ENCODE results near the gene RFTN2.

Gene RFTN2

DNA sequence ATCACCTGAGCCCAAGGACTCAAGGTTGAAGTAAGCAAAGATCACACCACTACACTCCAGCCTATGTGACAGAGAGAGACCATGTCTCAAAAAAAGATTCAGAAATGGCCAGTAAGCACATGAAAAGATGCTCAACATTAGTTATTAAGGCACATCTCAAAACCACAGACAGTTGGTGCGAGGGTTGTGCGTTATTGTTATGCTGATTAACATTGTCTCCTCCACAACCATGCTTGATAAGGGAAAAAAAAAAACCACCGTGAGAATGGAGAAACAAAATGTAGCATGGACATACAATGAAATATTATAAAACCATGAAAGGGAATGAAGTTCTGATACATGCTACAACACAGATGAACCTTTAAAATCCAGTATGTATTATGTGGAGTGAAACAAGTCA is 132.2 kb downstream of the RFTN2 start:
- DNase-seq (ENCODE audit: low spot score), result no peak

DNA sequence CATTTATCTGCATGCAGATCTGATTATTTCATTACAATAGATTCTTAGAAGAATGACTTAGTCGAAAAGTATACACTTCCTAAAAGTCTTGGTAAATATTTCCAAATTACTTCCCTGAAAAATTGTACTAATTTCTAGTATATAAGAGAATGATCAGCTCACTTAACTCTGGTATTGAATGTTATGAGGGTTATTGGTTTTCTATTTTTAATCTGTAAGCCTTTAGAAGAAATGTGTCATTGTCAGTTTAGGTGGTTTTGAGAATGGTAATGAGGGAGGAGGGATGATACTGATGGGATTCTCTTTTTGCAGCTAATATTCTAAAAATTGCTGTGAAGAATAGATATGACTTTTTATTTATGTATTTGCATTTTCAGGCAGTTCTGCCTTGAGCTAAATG is 135.7 kb downstream of the RFTN2 start:
- DNase-seq (ENCODE audit: low spot score), result no peak

DNA sequence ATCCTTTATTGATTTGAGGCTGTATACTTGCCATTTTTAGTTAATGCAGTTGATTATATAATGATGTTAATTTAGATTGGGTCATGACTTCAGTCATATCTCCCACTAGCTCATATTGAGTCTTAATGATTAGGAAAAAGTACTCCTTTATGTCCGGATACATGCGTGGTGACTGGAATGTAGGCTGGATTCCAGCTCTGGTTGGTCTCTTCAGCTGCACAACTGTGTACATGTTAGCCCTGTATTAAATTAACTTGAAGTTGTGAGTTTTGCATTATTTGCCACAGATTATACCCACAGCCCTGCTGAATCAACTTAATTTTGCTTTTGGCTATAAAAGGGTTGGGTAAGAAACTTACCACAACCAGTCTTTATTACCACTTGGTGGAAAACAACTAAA is 137.0 kb downstream of the RFTN2 start:
- no peak for DNase-seq (ENCODE audit: low spot score)

Data from activated CD4-positive, alpha-beta T cell treated with anti-CD3 and anti-CD28 coated beads, Interleukin-2, Interleukin-4, amounts not matched to agents 100 ng/mL and 50 ng/mL, durations not matched to agents 16 hours and 8 hours (primary cell).